GM13977 (cell line): ENCODE results near the gene LSAMP.
"Not testable (repeated sequence)": the region's sequence is repeated elsewhere in the genome, so short reads cannot be mapped to it uniquely, and the experiment has no call there.

ENCODE experiments used
- DNase-seq: peaks from one replicate; pipeline ENCODE4 v3.0.0; 2012; ENCODE audit warnings: low spot score
- in situ Hi-C: fragments of 300-500 bp; cut with MboI; formaldehyde crosslinking; loops from one replicate; pipeline ENCODE4 v1.12.0; 2022; ENCODE audit warnings: low sequenced_read_pairs, low pct_unique_long_range_greater_than_20kb, mixed read lengths, inconsistent platforms; ENCODE audit not compliant: unreplicated experiment
- TF ChIP-seq, protein P1 (sequence below): IDR thresholded peaks from 2 replicates; pipeline ENCODE4 v1.5.1; 2012; ENCODE audit warnings: mild to moderate bottlenecking, control low read depth; ENCODE audit not compliant: insufficient read depth; ENCODE audit errors: extremely low read depth, missing control alignments

The LSAMP gene

DNA sequence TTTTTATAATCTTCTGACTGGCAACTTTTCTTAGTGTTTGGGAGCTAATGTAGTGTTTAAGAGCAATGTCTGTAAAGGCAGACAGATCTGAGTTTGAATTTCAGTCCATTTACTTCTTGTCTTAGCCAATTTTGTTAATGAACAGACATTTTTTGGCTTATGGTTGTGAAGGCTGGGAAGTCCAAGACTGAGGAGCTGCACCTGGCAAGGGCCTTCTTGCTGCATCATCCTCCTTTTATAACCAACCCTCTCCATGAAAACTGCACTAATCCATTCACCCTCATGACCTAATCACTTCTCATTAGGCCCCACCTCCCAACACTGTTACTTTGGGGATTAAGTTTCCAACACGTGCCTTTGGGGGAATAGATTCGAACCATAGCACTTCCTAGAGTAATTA lies 657.5 kb downstream of the LSAMP start:
- no peak for DNase-seq
- in situ Hi-C loops, result loop anchor here (25.0 kb wide), 1 partner anchor 951 kb away; no protein-coding TSS in a partner anchor
- TF ChIP-seq, protein P1, sequence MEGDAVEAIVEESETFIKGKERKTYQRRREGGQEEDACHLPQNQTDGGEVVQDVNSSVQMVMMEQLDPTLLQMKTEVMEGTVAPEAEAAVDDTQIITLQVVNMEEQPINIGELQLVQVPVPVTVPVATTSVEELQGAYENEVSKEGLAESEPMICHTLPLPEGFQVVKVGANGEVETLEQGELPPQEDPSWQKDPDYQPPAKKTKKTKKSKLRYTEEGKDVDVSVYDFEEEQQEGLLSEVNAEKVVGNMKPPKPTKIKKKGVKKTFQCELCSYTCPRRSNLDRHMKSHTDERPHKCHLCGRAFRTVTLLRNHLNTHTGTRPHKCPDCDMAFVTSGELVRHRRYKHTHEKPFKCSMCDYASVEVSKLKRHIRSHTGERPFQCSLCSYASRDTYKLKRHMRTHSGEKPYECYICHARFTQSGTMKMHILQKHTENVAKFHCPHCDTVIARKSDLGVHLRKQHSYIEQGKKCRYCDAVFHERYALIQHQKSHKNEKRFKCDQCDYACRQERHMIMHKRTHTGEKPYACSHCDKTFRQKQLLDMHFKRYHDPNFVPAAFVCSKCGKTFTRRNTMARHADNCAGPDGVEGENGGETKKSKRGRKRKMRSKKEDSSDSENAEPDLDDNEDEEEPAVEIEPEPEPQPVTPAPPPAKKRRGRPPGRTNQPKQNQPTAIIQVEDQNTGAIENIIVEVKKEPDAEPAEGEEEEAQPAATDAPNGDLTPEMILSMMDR, result no peak

DNA sequence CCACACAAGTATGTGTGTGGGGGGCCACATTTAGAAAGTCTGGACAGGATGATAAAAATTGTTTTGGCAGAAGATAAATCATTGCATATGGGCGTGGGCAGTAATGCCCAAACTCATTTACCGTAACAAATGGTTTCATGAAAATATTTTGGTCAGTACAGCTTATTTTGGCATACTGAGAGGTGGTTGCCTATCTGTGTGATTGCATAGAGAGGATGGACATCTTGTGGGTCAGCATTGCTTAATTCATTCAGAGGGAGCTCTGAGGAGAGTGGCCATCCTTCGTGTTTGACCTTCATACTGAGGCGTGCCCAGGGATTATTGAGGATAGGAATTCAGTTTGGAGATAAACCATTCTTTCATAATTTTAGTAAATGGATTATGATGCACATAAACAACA lies 659.5 kb downstream of the LSAMP start:
- DNase-seq, result no peak
- in situ Hi-C loops, result loop anchor here (25.0 kb wide), 1 partner anchor 948 kb away; no protein-coding TSS in a partner anchor
- TF ChIP-seq, protein P1, result no peak

- in situ Hi-C loops, result loop anchor here (25.0 kb wide), 1 partner anchor 948 kb away; no protein-coding TSS in a partner anchor
- TF ChIP-seq, protein P1, result no peak
- DNase-seq, result no peak
Measured at GRCh38 chr3:115784739-115785536, 660.3 kb downstream of the LSAMP start.

- DNase-seq, result peak; percentile 93
- TF ChIP-seq, protein P1, result peak; percentile 100
- in situ Hi-C loops, result loop anchor here (25.0 kb wide), 1 partner anchor 947 kb away; no protein-coding TSS in a partner anchor
Measured at GRCh38 chr3:115783938-115784738, 661.1 kb downstream of the LSAMP start.

- not testable (repeated sequence) for DNase-seq
- in situ Hi-C loops, result loop anchor here (25.0 kb wide), 1 partner anchor 946 kb away; no protein-coding TSS in a partner anchor
Measured at GRCh38 chr3:115783426-115783825, 661.9 kb downstream of the LSAMP start.

DNA sequence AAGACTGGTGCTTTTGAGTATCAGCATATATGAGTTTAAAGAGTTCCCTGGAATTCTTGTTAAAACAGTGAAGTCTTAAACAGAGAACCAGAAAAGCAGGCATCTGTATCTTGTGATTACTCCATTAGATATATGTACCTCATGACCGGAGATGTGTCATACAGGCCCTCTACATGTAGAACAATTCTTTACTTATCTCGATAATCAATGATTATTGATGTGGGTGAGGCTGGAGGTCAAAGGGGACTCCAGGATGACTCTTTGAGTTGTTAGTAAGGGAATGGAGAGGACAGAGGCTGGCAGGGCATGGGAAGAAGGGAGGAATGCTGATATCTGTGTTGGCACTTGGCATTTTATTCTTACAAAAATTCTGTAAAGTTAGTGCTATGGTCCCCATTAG lies 666.3 kb downstream of the LSAMP start:
- DNase-seq, result no peak
- in situ Hi-C loops, result loop anchor here (25.0 kb wide), 1 partner anchor 942 kb away; no protein-coding TSS in a partner anchor
- TF ChIP-seq, protein P1, result no peak

GRCh38 chr3:115772951-115773350 lies 672.3 kb downstream of the LSAMP start:
- in situ Hi-C loops, result no loop called here
- no peak for DNase-seq
- TF ChIP-seq, protein P1, result no peak
